RWPE1 (cell line): Measurements from ENCODE around the gene PXMP4.

ENCODE experiments used
- CTCF ChIA-PET: fragments of 350-600 bp; sonication (Branson Sonifier 250); formaldehyde crosslinking; extraction: SDS; loops from one replicate; lab custom pipeline; 2021; lab: Yijun Ruan, JAX
- POLR2A ChIA-PET: fragments of 400-600 bp; formaldehyde crosslinking; extraction: SDS; loops from one replicate; lab custom pipeline; 2020; ENCODE audit warnings: antibody characterized with exemption; ENCODE audit not compliant: low non-redundant PET; lab: Yijun Ruan, JAX
- DNase-seq: peaks from one replicate; pipeline ENCODE4 v3.0.0; 2012; ENCODE audit warnings: low spot score
- H3K27ac ChIP-seq: fragments of 450-650 bp; 2 replicates; pipeline ENCODE4 v1.5.1; 2017
- TF ChIP-seq, protein P1 (sequence below): fragments of 450-650 bp; conservative IDR thresholded peaks from 2 replicates; pipeline ENCODE4 v1.5.1; 2017; ENCODE audit warnings: low read depth, mild to moderate bottlenecking

PXMP4 gene

DNA sequence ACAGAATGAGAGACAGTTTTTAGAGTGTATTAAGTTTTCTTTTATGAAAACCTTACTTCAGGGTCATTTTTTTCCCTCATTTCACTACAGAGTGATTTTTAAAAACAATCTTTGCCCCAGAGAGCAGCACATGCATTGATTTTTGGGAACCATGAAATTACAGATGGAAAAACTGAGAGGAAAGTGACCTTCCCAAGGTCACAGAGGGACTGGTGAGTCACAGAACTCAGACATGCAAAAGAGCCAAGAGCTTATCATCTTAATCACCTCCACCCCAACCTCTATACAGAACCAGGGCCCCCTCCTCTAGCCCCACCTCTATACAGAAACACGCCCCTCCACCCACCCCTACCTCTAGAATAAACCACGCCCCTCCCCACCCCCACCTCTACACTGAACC lies 10.7 kb downstream of the PXMP4 start:
- DNase-seq = no peak
- H3K27ac ChIP-seq = peak overlapping the region; percentile 70
- TF ChIP-seq, protein P1, sequence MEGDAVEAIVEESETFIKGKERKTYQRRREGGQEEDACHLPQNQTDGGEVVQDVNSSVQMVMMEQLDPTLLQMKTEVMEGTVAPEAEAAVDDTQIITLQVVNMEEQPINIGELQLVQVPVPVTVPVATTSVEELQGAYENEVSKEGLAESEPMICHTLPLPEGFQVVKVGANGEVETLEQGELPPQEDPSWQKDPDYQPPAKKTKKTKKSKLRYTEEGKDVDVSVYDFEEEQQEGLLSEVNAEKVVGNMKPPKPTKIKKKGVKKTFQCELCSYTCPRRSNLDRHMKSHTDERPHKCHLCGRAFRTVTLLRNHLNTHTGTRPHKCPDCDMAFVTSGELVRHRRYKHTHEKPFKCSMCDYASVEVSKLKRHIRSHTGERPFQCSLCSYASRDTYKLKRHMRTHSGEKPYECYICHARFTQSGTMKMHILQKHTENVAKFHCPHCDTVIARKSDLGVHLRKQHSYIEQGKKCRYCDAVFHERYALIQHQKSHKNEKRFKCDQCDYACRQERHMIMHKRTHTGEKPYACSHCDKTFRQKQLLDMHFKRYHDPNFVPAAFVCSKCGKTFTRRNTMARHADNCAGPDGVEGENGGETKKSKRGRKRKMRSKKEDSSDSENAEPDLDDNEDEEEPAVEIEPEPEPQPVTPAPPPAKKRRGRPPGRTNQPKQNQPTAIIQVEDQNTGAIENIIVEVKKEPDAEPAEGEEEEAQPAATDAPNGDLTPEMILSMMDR = no peak
- ChIA-PET POLR2A (no interaction called here), CTCF (no interaction called here)

GRCh38 chr20:33707668-33708067 lies 12.4 kb downstream of the PXMP4 start:
- no peak for DNase-seq
- H3K27ac ChIP-seq = peak overlapping the region; percentile 70
- TF ChIP-seq, protein P1 = no peak
- ChIA-PET POLR2A (interaction anchor here (0.6 kb wide), 1 partner anchor 394 kb away, joined by 3 read pairs; no protein-coding TSS in a partner anchor), CTCF (no interaction called here)

GRCh38 chr20:33704197-33704924 lies 15.7 kb downstream of the PXMP4 start:
- 0 out of 2 replicates have a peak overlapping the region, but pooled peaks have one; percentile 4 for H3K27ac ChIP-seq
- POLR2A ChIA-PET = interaction anchor here (0.6 kb wide), 1 partner anchor 14 kb away, joined by 3 read pairs; no protein-coding TSS in a partner anchor
- CTCF ChIA-PET = interaction anchor here (0.6 kb wide), 1 partner anchor 153 kb away, joined by 3 read pairs; no protein-coding TSS in a partner anchor
- peak; percentile 73 for DNase-seq
- TF ChIP-seq, protein P1 = no peak

DNA sequence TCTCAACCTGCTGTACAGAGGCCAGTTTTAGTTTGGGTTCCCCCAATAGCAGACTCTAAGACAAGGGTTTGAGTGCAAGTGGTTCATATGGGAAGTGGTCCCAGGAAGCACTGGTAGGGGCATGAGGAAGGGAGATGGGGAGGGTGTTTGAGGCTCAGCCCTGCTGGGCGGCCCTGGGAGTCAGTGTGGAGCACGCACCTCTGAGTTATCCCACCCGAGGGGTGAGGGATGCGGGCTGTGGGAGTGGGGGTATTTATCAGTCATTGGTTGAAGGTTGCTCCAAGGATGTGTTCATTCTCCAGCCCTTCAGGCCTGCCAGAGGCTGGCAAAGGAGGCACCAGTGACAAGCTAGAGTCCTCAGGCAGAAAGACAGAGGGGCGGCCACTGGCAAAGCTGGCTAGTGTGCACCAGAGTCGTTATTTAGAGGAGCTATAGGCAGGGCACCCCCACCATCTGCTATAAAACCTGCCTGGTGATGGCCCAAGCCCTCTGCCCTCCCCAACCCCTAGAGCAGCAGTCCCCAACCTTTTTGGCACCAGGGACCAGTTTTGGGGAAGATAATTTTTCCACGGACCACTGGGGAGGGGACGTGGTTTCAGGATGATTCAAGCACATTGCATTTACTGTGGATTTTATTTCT lies 16.5 kb downstream of the PXMP4 start:
- ChIA-PET CTCF (interaction anchor here (0.6 kb wide), 1 partner anchor 153 kb away, joined by 3 read pairs; no protein-coding TSS in a partner anchor), POLR2A (no interaction called here)
- DNase-seq = no peak
- TF ChIP-seq, protein P1 = no peak
- H3K27ac ChIP-seq = 0 out of 2 replicates have a peak overlapping the region, but pooled peaks have one; percentile 0

GRCh38 chr20:33702861-33703260 lies 17.2 kb downstream of the PXMP4 start:
- CTCF ChIA-PET = interaction anchor here (0.7 kb wide), 1 partner anchor 245 kb away, joined by 5 read pairs; no protein-coding TSS in a partner anchor

More at GRCh38 chr20:33702861-33703260, 17.2 kb downstream of the PXMP4 start:
- POLR2A ChIA-PET = no interaction called here
- 0 out of 2 replicates have a peak overlapping the region, but pooled peaks have one; percentile 3 for H3K27ac ChIP-seq
- no peak for DNase-seq
- TF ChIP-seq, protein P1 = no peak
